Astrocyte (in vitro differentiated cells and primary cell): ENCODE measurements around the gene KCNH8.

ENCODE experiments used
- EZH2 ChIP-seq: IDR thresholded peaks from 2 replicates; pipeline ENCODE4 v1.6.1; 2012; ENCODE audit warnings: mild to moderate bottlenecking, low read length, inconsistent platforms; ENCODE audit not compliant: insufficient read depth
- TF ChIP-seq, protein P1 (sequence below): IDR thresholded peaks from 2 replicates; pipeline ENCODE4 v1.5.1; 2011; ENCODE audit warnings: low read depth, mild to moderate bottlenecking, inconsistent platforms, low read length, moderate library complexity; ENCODE audit not compliant: insufficient read depth

DNA sequence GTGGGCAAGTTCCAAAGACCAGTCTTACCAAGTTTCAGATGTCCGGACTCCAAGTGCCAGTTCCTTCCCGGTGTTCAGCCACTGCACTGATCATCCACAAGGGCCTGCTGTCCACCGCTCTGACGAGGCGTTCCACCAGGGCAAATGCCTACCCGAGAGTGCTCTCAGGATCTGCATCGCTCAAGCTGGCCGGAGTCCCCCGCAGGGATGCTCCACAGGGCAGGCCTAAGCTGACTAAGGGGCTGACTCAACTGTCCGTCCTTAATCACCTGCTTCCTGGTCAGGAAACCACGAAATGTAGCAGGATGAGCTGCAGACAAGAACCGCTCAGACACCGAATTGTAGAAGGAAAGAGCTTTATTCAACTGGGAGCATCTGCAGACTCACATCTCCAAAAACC, 341.6 kb downstream of the KCNH8 start:
- TF ChIP-seq, protein P1, sequence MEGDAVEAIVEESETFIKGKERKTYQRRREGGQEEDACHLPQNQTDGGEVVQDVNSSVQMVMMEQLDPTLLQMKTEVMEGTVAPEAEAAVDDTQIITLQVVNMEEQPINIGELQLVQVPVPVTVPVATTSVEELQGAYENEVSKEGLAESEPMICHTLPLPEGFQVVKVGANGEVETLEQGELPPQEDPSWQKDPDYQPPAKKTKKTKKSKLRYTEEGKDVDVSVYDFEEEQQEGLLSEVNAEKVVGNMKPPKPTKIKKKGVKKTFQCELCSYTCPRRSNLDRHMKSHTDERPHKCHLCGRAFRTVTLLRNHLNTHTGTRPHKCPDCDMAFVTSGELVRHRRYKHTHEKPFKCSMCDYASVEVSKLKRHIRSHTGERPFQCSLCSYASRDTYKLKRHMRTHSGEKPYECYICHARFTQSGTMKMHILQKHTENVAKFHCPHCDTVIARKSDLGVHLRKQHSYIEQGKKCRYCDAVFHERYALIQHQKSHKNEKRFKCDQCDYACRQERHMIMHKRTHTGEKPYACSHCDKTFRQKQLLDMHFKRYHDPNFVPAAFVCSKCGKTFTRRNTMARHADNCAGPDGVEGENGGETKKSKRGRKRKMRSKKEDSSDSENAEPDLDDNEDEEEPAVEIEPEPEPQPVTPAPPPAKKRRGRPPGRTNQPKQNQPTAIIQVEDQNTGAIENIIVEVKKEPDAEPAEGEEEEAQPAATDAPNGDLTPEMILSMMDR: no peak
- no peak for TF ChIP-seq EZH2
